Effector memory CD8-positive, alpha-beta T cell (primary cell): ENCODE data around the gene EYA2.

Source experiments
- ATAC-seq: fragments of 150-1000 bp; cut with Tn5 transposase; replicated peaks from 2 replicates; pipeline ENCODE4 v1.10.0; 2021; ENCODE audit warnings: mild to moderate bottlenecking, moderate library complexity
- DNase-seq, 3 experiments: peaks; one replicate each; pipeline ENCODE4 v3.0.0; 2021
- H3K27ac Mint-ChIP-seq, 2 donors: one replicate each; pipeline ENCODE4 v1.8.0; 2022; ENCODE audit warnings: mild to moderate bottlenecking in 2 of 2, mixed read lengths in 2 of 2, moderate library complexity in 2 of 2
- H3K27me3 Mint-ChIP-seq, 2 donors: one replicate each; pipeline ENCODE4 v1.8.0; 2022; ENCODE audit warnings: mixed read lengths in 2 of 2
- H3K36me3 Mint-ChIP-seq: one replicate; pipeline ENCODE4 v1.8.0; 2022; ENCODE audit warnings: mild to moderate bottlenecking, moderate library complexity, mixed read lengths; ENCODE audit not compliant: insufficient read depth
- H3K4me1 Mint-ChIP-seq, 2 donors: one replicate each; pipeline ENCODE4 v1.8.0; 2022; ENCODE audit warnings: low read depth in 2 of 2, mixed read lengths in 2 of 2
- H3K4me3 Mint-ChIP-seq, 2 donors: one replicate each; pipeline ENCODE4 v1.8.0; 2022; ENCODE audit warnings: mild to moderate bottlenecking in 2 of 2, mixed read lengths in 2 of 2, moderate library complexity in 2 of 2
- H3K9me3 Mint-ChIP-seq, 2 donors: one replicate each; pipeline ENCODE4 v1.8.0; 2022; ENCODE audit warnings: mixed read lengths in 2 of 2

EYA2 gene

DNA sequence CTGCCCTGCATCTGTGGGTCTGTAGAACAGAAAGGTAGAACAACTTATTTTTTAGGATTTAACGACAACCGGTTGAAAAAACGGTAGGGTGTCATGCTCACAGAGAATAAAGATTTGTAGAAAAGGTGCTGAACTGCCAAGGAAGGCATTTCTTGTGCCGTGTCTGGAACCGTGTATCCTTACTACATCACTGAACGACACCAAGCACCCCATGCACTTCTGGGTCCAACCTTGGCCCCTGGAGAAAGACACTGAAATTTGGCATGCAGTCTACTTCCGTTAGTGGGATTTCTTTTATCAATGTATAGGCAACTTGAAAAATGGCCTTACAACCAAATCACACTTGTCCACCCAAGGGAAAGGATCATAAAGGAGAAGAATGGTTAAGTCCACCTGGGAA lies 316.4 kb downstream of the EYA2 start:
- Mint-ChIP-seq H3K4me3 (no peak overlapping the region), H3K27me3 (no peaks in the 10 kb centered on the region), H3K9me3 (no peaks in the 10 kb centered on the region), H3K27ac (no peak overlapping the region), H3K36me3 (peaks cover 31% of the 10 kb centered on the region), H3K4me1 (peaks cover 0 to 5% of the 10 kb centered on the region in 2 donors)
- ATAC-seq (no peak), DNase-seq (no peak)

DNA sequence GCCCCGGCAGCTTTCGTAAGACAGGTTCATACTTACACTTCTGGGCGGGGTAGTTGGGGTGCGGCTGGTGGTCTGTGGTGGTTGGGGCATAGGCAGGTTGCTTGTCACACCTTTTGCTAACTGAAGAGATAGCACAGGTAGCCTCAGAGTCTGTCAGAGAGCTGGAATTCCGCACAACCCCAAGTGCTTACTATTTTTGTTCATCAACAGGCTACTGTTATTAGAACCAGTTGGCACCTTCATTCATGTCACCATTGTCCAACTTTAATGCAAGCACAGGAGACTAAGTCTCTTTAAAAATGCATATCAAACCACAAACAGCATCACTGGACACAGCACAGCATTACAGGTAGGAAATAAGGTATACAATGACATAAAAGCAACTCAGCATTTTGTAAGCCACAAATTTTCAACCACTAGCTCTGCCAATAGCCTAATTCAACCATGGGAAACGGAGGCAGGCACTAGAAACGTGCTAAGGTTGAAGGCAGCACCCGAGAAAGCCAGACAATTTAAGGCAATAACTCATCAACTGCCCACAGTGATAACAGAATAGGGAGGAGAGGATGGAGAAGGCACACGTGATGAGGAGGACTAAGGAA lies 318.1 kb downstream of the EYA2 start:
- Mint-ChIP-seq H3K36me3 (peaks cover 37% of the 10 kb centered on the region), H3K4me3 (no peak overlapping the region), H3K9me3 (no peaks in the 10 kb centered on the region), H3K27ac (no peak overlapping the region), H3K27me3 (no peaks in the 10 kb centered on the region), H3K4me1 (peaks cover 0 to 5% of the 10 kb centered on the region in 2 donors)
- no peak for ATAC-seq
- DNase-seq = no peak

DNA sequence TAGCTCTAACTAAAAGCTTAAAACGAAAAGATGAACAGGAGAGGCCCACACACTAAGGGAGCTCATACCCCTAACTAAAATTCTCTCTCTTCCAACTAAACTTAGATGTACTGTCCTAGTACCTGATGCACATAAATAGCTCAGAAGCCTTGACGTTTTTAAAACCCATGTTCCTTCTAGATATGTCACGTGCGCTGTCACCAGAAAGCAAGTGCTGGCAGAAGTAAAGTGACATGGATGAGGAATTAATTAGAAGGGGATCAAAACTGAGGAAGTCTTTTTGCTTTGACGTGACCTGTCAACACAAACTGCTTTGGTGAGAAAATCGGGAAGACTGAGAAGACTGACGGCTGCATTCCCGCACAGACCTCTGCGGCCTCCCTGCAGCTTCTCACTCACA lies 319.3 kb downstream of the EYA2 start:
- no peak overlapping the region for H3K4me3 Mint-ChIP-seq
- H3K36me3 Mint-ChIP-seq = peaks cover 34% of the 10 kb centered on the region

DNA sequence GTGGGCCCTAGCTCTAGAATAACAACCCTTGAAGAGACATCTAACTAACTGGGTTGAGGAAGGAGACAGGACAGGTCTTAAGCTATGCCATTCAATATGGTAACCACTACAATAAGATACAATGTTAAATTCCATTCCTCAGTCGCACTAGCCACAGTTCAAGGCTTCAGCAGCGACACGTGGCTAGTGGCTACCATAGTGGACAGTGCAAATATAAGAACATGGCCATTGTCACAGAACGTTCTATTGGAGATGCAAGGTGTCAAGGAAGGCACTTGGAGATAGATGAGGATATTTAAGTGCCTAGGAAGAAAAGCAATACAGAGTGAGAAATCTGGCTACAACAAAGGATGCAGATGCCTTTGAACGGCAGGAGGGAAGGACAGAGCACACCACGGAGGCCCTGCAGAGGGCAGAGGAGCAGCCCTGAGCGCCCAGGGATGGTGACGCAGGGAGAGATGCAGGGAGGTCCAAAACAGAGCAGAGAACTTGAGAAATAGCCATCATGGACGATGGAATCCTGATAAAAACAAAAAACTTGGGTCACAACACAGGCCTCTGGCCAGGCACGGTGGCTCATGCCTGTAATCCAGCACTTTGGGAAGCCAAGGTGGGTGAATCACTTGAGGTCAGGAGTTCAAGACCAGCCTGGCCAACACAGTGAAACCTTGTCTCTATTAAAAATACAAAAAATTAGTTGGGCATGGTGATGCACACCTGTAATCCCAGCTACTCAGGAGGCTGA lies 321.2 kb downstream of the EYA2 start:
- H3K27ac Mint-ChIP-seq = peak overlapping the region in 1 of 2 donors; percentile 72
- ATAC-seq (no peak), DNase-seq (no peak)
- no peaks in the 10 kb centered on the region for H3K9me3 Mint-ChIP-seq
- H3K27me3 Mint-ChIP-seq = no peaks in the 10 kb centered on the region
- H3K4me3 Mint-ChIP-seq = no peak overlapping the region
- H3K4me1 Mint-ChIP-seq = peaks cover 0 to 10% of the 10 kb centered on the region in 2 donors
- H3K36me3 Mint-ChIP-seq = peaks cover 48% of the 10 kb centered on the region

More for the DNA sequence above, 319.3 kb downstream of the EYA2 start:
- DNase-seq (no peak), ATAC-seq (no peak)
- H3K4me1 Mint-ChIP-seq = peaks cover 0 to 10% of the 10 kb centered on the region in 2 donors
- no peak overlapping the region for H3K27ac Mint-ChIP-seq
- no peaks in the 10 kb centered on the region for H3K27me3 Mint-ChIP-seq
- no peaks in the 10 kb centered on the region for H3K9me3 Mint-ChIP-seq

DNA sequence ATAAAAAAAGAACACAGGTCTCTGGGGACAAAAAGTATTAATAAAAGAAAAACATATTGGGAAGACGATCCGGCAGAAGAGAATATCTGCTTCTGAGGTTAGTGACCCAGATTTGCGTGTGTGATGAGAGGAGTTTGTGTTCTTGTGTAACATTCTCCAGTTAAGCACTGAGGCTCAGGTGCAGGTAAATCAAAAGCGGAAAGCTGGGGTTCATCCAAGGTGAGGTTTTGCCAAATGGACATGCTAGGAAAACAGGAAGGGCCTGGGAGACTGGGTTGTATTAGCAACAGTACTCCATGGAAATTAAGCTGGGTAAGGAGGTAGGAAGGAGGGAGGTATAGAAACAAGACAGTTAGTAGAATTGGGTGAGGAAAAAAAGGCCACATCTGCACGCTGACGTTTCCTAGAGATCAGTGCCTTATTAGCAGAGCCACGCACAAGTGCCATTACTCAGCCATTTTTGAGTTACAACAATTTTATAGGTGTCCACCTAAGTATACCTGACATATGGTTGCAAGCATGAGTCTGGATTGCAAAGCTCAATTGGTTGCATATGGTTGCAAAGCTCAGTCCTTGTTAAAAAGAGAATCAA lies 322.3 kb downstream of the EYA2 start:
- Mint-ChIP-seq H3K9me3 (no peaks in the 10 kb centered on the region), H3K4me1 (peaks cover 0 to 10% of the 10 kb centered on the region in 2 donors), H3K4me3 (no peak overlapping the region), H3K27me3 (no peaks in the 10 kb centered on the region), H3K36me3 (peaks cover 59% of the 10 kb centered on the region), H3K27ac (peak overlapping the region in 1 of 2 donors; percentile 12)
- DNase-seq (no peak), ATAC-seq (no peak)

DNA sequence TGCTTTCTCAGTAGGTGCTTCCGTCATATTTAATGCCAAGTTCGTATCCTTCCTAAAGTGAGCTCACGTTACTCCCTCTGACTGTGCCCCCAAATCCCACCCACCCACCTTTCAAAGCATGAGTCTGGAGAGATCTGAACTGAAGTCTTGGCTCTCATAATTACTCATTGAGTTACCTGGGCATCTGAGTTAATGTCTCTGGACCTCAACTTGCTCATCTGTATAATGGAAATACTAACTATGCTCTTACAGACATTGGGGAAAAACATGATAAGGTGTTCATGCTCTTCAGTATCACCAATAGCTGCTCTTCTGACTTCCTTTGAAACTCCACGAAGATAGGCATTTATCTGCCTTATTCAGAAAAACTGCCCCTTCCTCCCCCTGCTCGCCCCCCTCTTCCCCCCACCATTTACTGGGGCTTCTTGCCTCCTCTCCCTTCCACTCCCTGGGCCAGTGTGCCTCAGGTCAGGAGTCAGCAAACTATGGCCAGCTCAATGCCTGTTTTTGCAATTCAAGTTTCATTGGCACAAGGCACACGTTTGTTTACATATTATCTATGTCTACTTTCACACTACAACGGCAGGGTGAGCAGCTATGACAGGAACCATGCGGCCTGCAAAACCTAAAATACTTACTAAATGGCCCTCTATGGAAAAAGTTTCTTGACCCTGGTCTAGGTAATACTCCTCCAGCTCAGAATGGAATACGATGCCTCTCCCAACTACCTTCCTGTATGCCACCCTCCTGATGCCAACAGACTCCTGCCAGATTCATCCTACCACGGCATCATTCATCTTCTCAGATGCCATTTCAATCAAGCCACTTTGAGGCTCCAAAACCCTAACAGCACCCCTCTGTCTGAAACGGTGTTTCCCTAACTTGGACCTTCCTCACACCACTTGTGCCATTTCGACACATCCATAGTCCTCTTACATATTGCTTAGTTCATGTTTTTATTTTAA lies 323.1 kb downstream of the EYA2 start:
- Mint-ChIP-seq H3K9me3 (no peaks in the 10 kb centered on the region), H3K4me1 (peaks cover 0 to 10% of the 10 kb centered on the region in 2 donors), H3K27me3 (no peaks in the 10 kb centered on the region), H3K4me3 (no peak overlapping the region), H3K27ac (peak overlapping the region in 1 of 2 donors; percentile 4), H3K36me3 (peaks cover 67% of the 10 kb centered on the region)
- DNase-seq (no peak), ATAC-seq (no peak)

DNA sequence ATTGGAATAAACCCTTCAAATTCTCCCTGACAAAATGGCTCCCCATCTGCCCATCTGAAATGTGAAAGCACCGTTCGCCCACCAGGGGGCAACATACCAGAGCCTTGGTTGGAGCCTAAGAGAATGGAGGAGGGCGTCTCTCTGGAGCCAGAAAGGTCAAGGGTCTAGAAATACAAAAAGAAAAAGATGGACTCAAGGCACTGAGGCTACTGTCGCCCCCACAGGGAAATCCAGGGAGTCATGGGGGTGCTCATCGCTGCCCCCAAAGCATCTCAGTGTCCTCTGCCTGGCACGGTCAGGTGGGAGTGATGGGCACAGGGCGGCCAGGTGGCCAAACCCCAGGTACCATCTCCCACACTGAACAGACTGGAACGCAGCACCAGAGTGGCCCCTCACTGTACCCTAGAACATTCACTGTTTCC lies 325.5 kb downstream of the EYA2 start:
- Mint-ChIP-seq H3K27ac (no peak overlapping the region), H3K4me1 (peaks cover 0 to 15% of the 10 kb centered on the region in 2 donors), H3K9me3 (no peaks in the 10 kb centered on the region), H3K27me3 (no peaks in the 10 kb centered on the region), H3K36me3 (peaks cover 85% of the 10 kb centered on the region), H3K4me3 (no peak overlapping the region)
- DNase-seq = peak; percentile 31 to 41 (median 34)
- ATAC-seq = peak; percentile 57

DNA sequence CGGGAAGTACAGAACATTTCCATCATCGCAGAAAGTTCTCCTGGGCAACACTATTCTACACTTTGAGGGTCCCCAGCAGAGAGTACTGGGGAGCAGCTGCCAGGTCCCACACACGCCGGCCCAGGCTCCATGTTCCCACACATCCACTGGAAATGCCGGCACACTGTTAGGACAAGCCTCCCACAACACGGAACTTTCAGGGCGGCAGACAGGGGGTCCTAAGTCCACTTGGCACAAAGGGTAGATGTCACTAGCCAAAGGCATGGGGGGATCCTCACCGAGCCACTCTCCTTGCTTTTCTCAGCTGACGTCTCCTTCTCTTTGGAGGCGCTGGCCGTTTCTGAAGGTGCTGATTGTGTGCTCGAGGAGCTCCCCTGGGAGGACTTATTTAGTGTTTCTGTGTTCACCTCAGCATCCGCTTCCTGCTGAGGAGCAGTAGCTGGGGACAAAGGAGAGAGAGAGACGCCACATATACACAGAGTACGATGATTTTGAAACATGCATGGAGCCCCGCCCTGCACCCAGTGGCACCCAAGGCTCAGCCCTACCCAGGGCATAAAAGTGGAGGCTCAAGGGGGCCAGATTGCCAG lies 326.5 kb downstream of the EYA2 start:
- Mint-ChIP-seq H3K4me1 (peaks cover 0 to 11% of the 10 kb centered on the region in 2 donors), H3K27ac (no peak overlapping the region), H3K36me3 (peaks cover 83% of the 10 kb centered on the region), H3K4me3 (no peak overlapping the region), H3K27me3 (no peaks in the 10 kb centered on the region), H3K9me3 (no peaks in the 10 kb centered on the region)
- DNase-seq (no peak), ATAC-seq (no peak)

DNA sequence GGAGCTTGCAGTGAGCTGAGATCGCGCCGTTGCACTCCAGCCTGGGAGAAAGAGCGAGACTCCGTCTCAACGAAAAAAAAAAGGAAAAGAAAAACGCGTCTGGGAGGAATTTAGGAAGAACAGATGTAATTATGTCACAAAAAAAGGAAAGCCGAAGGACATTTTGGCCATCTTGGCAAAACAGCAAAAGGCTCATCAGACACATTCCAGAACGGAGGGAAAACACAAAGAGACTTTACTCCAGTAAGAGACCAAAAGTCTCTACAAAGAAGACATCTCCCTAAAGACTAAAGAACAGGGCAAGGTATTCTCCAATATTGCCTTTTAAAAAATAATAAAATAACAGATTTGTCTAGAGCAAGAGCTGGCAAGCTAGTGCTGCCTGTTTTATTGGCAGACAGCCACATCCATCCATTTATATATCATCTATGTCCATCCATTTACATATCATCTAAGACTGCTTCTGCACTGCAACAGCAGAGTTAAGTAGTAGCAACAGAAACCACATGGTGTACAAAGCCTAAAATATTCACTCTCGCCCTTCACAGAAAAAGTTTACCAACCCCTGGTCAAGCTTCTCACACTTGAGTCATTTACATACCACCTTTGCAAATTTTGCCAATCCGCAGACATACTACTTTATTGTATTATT lies 328.0 kb downstream of the EYA2 start:
- Mint-ChIP-seq H3K4me1 (peaks cover 0 to 11% of the 10 kb centered on the region in 2 donors), H3K27ac (peak overlapping the region in 1 of 2 donors; percentile 15), H3K9me3 (no peaks in the 10 kb centered on the region), H3K36me3 (peaks cover 84% of the 10 kb centered on the region), H3K4me3 (no peak overlapping the region), H3K27me3 (no peaks in the 10 kb centered on the region)
- no peak for ATAC-seq
- no peak for DNase-seq

DNA sequence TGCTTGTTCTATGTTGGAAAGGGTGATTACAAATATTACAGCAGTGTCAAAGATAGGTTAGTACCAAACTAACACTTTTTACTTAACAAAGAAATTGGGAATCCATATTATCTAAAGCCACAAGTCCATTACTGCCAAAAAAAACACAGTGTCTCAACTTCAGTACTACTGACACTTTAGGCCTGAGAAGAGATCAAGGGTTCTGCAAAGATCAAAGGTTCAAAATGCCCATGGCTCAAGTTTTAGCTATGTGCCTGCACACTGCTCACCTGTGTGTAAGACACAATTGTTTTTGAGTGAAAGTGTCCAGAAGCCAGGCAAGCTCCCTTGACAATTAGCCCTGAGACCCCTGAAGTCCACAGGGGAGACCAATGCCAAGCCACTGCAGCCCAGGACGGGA lies 329.3 kb downstream of the EYA2 start:
- peaks cover 81% of the 10 kb centered on the region for H3K36me3 Mint-ChIP-seq
- no peak overlapping the region for H3K4me3 Mint-ChIP-seq
- H3K27ac Mint-ChIP-seq = no peak overlapping the region

DNA sequence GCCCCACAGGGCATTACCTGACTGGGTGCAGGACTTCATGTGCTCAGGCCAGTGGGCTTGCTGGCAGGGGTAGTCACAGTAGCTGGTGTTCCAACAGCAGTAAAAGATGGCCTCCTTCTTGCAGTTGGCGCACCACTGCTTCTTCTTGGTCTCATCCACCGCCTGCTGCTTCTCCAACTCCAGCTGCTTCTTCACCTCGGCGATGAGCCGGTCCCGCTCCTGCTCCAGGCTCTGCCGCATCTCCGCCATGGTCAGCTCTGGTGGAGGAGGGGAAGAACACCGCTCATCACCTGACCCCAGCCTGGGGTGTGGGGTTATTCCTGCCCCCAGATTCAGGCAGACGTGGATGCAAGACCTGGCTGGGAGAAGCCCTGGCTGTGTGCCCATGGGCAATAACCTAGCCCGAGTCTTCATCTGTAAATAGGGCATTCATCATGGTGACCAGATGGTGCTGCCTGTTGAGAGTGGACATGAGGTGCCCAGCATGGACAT lies 329.7 kb downstream of the EYA2 start:
- no peak for ATAC-seq
- H3K4me3 Mint-ChIP-seq = no peak overlapping the region
- no peaks in the 10 kb centered on the region for H3K27me3 Mint-ChIP-seq
- H3K9me3 Mint-ChIP-seq = no peaks in the 10 kb centered on the region
- H3K27ac Mint-ChIP-seq = no peak overlapping the region
- DNase-seq = no peak
- peaks cover 0 to 6% of the 10 kb centered on the region in 2 donors for H3K4me1 Mint-ChIP-seq
- H3K36me3 Mint-ChIP-seq = peaks cover 81% of the 10 kb centered on the region

More for the DNA sequence above, 329.3 kb downstream of the EYA2 start:
- DNase-seq = no peak
- Mint-ChIP-seq H3K27me3 (no peaks in the 10 kb centered on the region), H3K9me3 (no peaks in the 10 kb centered on the region), H3K4me1 (peaks cover 0 to 6% of the 10 kb centered on the region in 2 donors)
- no peak for ATAC-seq

DNA sequence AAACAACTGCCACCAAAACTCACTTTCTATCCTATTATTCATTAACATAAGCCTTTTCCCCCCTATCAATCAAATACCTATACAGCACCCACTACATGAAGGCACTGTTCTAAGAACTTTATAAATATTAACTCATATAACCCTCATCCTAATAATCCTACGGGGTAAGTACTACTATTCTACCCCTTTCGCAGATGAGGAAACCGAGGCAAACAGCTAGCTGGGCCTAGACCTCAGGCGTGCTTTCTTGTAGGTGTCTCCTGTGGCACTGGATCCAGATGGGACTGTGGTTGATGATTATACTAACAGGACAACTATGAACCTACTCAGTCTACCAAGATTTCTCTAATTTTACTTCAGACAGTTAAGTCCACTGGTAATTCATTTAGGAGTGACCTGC lies 330.2 kb downstream of the EYA2 start:
- no peak overlapping the region for H3K27ac Mint-ChIP-seq
- H3K9me3 Mint-ChIP-seq = no peaks in the 10 kb centered on the region
- no peak for DNase-seq
- H3K36me3 Mint-ChIP-seq = peaks cover 76% of the 10 kb centered on the region
- peaks cover 0 to 6% of the 10 kb centered on the region in 2 donors for H3K4me1 Mint-ChIP-seq
- no peak for ATAC-seq
- H3K4me3 Mint-ChIP-seq = no peak overlapping the region
- no peaks in the 10 kb centered on the region for H3K27me3 Mint-ChIP-seq
